Activated CD4-positive, alpha-beta T cell treated with anti-CD3 and anti-CD28 coated beads, Interleukin-2, amount 50 U/mL, for 1 hour (primary cell): Measurements from ENCODE around the gene SLC9A5.

ENCODE experiments used
- DNase-seq: peaks from one replicate; pipeline ENCODE4 v3.0.0-alpha.2; 2020

SLC9A5 gene

GRCh38 chr16:67283039-67283825 lies 34.5 kb downstream of the SLC9A5 start:
- no peak for DNase-seq

- no peak for DNase-seq
Observed at GRCh38 chr16:67283826-67284555, 35.2 kb downstream of the SLC9A5 start.

- DNase-seq: no peak
Observed at GRCh38 chr16:67284699-67285646, 36.2 kb downstream of the SLC9A5 start.

- no peak for DNase-seq
Observed at GRCh38 chr16:67286441-67287235, 37.9 kb downstream of the SLC9A5 start.

- no peak for DNase-seq
Observed at GRCh38 chr16:67287960-67288359, 39.2 kb downstream of the SLC9A5 start.

- DNase-seq: no peak
Observed at GRCh38 chr16:67291461-67291860, 42.7 kb downstream of the SLC9A5 start.

- DNase-seq: no peak
Observed at GRCh38 chr16:67294171-67294757, 45.5 kb downstream of the SLC9A5 start.

- no peak for DNase-seq
Observed at GRCh38 chr16:67294938-67295361, 46.2 kb downstream of the SLC9A5 start.

GRCh38 chr16:67296420-67296819 lies 47.6 kb downstream of the SLC9A5 start:
- no peak for DNase-seq

- DNase-seq: no peak
Observed at GRCh38 chr16:67298277-67298676, 49.5 kb downstream of the SLC9A5 start.

GRCh38 chr16:67299269-67299668 lies 50.5 kb downstream of the SLC9A5 start:
- DNase-seq: no peak

- no peak for DNase-seq
Observed at GRCh38 chr16:67301080-67301782, 52.5 kb downstream of the SLC9A5 start.

GRCh38 chr16:67302076-67302475 lies 53.3 kb downstream of the SLC9A5 start:
- DNase-seq: no peak

GRCh38 chr16:67302970-67303369 lies 54.2 kb downstream of the SLC9A5 start:
- DNase-seq: no peak

GRCh38 chr16:67304020-67304419 lies 55.2 kb downstream of the SLC9A5 start:
- no peak for DNase-seq

GRCh38 chr16:67305216-67306071 lies 56.7 kb downstream of the SLC9A5 start:
- DNase-seq: no peak

- no peak for DNase-seq
Observed at GRCh38 chr16:67310561-67310960, 61.8 kb downstream of the SLC9A5 start.

GRCh38 chr16:67311607-67312488 lies 63.1 kb downstream of the SLC9A5 start:
- DNase-seq: peak; percentile 8

- DNase-seq: no peak
Observed at GRCh38 chr16:67312719-67313118, 63.9 kb downstream of the SLC9A5 start.
